ENCODE results near the gene PIK3CD.

Gene PIK3CD

GRCh38 chr1:9717193-9718005 lies 65.9 kb downstream of the PIK3CD start:
- DNase-seq (ENCODE audit: low read depth in 2 of 2, low spot score in 1 of 2): peak; percentile 62 to 77

GRCh38 chr1:9718006-9718680 lies 66.6 kb downstream of the PIK3CD start:
- DNase-seq (ENCODE audit: low read depth in 2 of 2, low spot score in 1 of 2): no peak

- DNase-seq (ENCODE audit: low read depth in 2 of 2, low spot score in 1 of 2): no peak
Measured at GRCh38 chr1:9719978-9720722, 68.6 kb downstream of the PIK3CD start.

- no peak for DNase-seq (ENCODE audit: low read depth in 2 of 2, low spot score in 1 of 2)
Measured at GRCh38 chr1:9720785-9721605, 69.5 kb downstream of the PIK3CD start.

GRCh38 chr1:9721606-9722377 lies 70.3 kb downstream of the PIK3CD start:
- DNase-seq (ENCODE audit: low read depth in 2 of 2, low spot score in 1 of 2): peak; percentile 67 to 70

- no peak for DNase-seq (ENCODE audit: low read depth in 2 of 2, low spot score in 1 of 2)
Measured at GRCh38 chr1:9722378-9722749, 70.8 kb downstream of the PIK3CD start.

- DNase-seq (ENCODE audit: low read depth in 2 of 2, low spot score in 1 of 2): no peak
Measured at GRCh38 chr1:9723068-9723805, 71.7 kb downstream of the PIK3CD start.

- no peak for DNase-seq (ENCODE audit: low read depth in 2 of 2, low spot score in 1 of 2)
Measured at GRCh38 chr1:9723926-9724325, 72.4 kb downstream of the PIK3CD start.

GRCh38 chr1:9724706-9725476 lies 73.4 kb downstream of the PIK3CD start:
- peak in 1 of 2 donors; percentile 58 for DNase-seq (ENCODE audit: low read depth in 2 of 2, low spot score in 1 of 2)

GRCh38 chr1:9726406-9726805 lies 74.9 kb downstream of the PIK3CD start:
- no peak for DNase-seq (ENCODE audit: low read depth in 2 of 2, low spot score in 1 of 2)

- no peak for DNase-seq (ENCODE audit: low read depth in 2 of 2, low spot score in 1 of 2)
Measured at GRCh38 chr1:9726905-9727595, 75.5 kb downstream of the PIK3CD start.

- no peak for DNase-seq (ENCODE audit: low read depth in 2 of 2, low spot score in 1 of 2)
Measured at GRCh38 chr1:9728451-9729295, 77.1 kb downstream of the PIK3CD start.

- DNase-seq (ENCODE audit: low read depth in 2 of 2, low spot score in 1 of 2): no peak
Measured at GRCh38 chr1:9729523-9729922, 78.0 kb downstream of the PIK3CD start.

GRCh38 chr1:9730096-9730901 lies 78.8 kb downstream of the PIK3CD start:
- no peak for DNase-seq (ENCODE audit: low read depth in 2 of 2, low spot score in 1 of 2)

GRCh38 chr1:9731051-9731537 lies 79.6 kb downstream of the PIK3CD start:
- no peak for DNase-seq (ENCODE audit: low read depth in 2 of 2, low spot score in 1 of 2)

GRCh38 chr1:9731561-9731960 lies 80.0 kb downstream of the PIK3CD start:
- DNase-seq (ENCODE audit: low read depth in 2 of 2, low spot score in 1 of 2): no peak

Data from stimulated activated CD8-positive, alpha-beta memory T cell treated with anti-CD3 and anti-CD28 coated beads, Interleukin-4, amount 100 ng/mL, for 1 hour (primary cell).